Karpas-422 (cell line): ENCODE results near the gene PLK1. TPM values are rescaled to one million over a fixed set of nuclear protein-coding genes. Genes with fewer than 3 reads are reported as not detected.
A peak's percentile ranks its signal among the peaks of the same experiment; 100 is the strongest.

ENCODE experiments used
- DNase-seq: peaks from one replicate; pipeline ENCODE4 v3.0.0-alpha.2; 2015
- H2AFZ ChIP-seq: fragments of 200-600 bp; sonication (generic); 2 replicates; pipeline ENCODE4 v1.6.1; 2014; ENCODE audit warnings: antibody characterized with exemption, low read length, mixed read lengths
- H3K27ac ChIP-seq: fragments of 200-600 bp; sonication (generic); 2 replicates; pipeline ENCODE4 v1.5.1; 2014; ENCODE audit warnings: mild to moderate bottlenecking, low read length, moderate library complexity
- H3K27me3 ChIP-seq: fragments of 200-600 bp; sonication (generic); 2 replicates; pipeline ENCODE4 v1.6.1; 2014; ENCODE audit warnings: low read length, mixed read lengths
- H3K36me3 ChIP-seq: fragments of 200-600 bp; sonication (generic); 2 replicates; pipeline ENCODE4 v1.6.1; 2014; ENCODE audit warnings: low read length, mixed read lengths; ENCODE audit not compliant: insufficient read depth
- H3K4me1 ChIP-seq: fragments of 200-600 bp; sonication (generic); 2 replicates; pipeline ENCODE4 v1.6.1; 2014; ENCODE audit warnings: mild to moderate bottlenecking, low read length, mixed read lengths
- H3K4me2 ChIP-seq: fragments of 200-600 bp; sonication (generic); 2 replicates; pipeline ENCODE4 v1.6.1; 2014; ENCODE audit warnings: low read length, low read depth, mild to moderate bottlenecking; ENCODE audit not compliant: poor library complexity, severe bottlenecking
- H3K4me3 ChIP-seq: fragments of 200-600 bp; sonication (generic); 2 replicates; pipeline ENCODE4 v1.5.1; 2014; ENCODE audit warnings: mild to moderate bottlenecking, antibody characterized with exemption, low read length, mixed read lengths
- H3K79me2 ChIP-seq: fragments of 200-600 bp; sonication (generic); 2 replicates; pipeline ENCODE4 v1.6.1; 2014; ENCODE audit warnings: mild to moderate bottlenecking, low read length, mixed read lengths
- H3K9ac ChIP-seq: fragments of 200-600 bp; sonication (generic); 2 replicates; pipeline ENCODE4 v1.6.0; 2014; ENCODE audit warnings: low read length
- H3K9me2 ChIP-seq: fragments of 200-600 bp; sonication (generic), shearing (Covaris generic); replicated peaks from 2 replicates; pipeline ENCODE4 v1.6.0; 2014; ENCODE audit warnings: mild to moderate bottlenecking, low read length, moderate library complexity; ENCODE audit not compliant: insufficient read depth
- H3K9me3 ChIP-seq: fragments of 300-700, 200-600 bp; sonication (generic); 2 replicates; pipeline ENCODE4 v1.6.1; 2014; ENCODE audit warnings: low read length, mixed read lengths
- H4K20me1 ChIP-seq: fragments of 200-600 bp; sonication (generic); 2 replicates; pipeline ENCODE4 v1.6.1; 2014; ENCODE audit warnings: mild to moderate bottlenecking, antibody characterized with exemption, low read length, low read depth; ENCODE audit not compliant: insufficient read depth
- total RNA-seq: library from RNA; depleted of rRNA; stranded (reverse); fragments of >200 nt; shearing (Covaris generic); gene quantifications from 2 replicates; pipeline ENCODE4 v1.2.3, GENCODE V29; 2014; ENCODE audit warnings: low replicate concordance

The PLK1 gene
- total RNA-seq, 1 experiment from 2014 or later, result 36.8 TPM

DNA sequence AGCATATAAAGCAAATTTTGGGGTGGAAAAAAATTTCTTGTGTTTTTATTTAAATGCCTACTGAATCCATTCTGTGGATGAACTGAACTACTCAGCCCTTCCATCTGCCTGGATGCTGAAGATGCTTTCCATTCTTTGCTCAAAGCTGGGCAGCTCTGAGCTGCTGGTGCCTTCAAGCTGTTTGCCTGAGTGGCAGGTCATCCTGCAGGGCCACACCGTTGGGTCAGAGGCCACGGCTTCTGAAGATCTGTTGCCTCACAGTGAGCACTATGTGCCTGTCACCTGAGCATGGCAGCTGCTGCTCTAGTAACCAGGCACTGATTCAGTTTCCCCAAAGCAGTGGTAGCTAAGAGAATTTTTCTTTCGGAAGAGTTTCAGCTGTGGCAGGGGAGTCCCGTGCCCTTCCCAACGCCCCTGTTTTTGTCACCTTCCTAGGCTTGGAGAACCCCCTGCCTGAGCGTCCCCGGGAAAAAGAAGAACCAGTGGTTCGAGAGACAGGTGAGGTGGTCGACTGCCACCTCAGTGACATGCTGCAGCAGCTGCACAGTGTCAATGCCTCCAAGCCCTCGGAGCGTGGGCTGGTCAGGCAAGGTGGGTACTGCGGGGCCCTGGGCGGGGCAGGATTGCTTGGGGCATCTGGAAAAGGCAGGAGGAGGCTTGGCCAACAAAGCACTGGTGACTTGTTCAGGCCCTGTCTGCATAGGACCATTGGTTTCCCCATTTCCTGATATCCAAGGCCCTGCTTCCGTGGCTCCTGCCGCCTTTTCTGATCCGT lies 8.5 kb downstream of the PLK1 start:
- H3K36me3 ChIP-seq, result peaks cover 43% of the 10 kb centered on the region

DNA sequence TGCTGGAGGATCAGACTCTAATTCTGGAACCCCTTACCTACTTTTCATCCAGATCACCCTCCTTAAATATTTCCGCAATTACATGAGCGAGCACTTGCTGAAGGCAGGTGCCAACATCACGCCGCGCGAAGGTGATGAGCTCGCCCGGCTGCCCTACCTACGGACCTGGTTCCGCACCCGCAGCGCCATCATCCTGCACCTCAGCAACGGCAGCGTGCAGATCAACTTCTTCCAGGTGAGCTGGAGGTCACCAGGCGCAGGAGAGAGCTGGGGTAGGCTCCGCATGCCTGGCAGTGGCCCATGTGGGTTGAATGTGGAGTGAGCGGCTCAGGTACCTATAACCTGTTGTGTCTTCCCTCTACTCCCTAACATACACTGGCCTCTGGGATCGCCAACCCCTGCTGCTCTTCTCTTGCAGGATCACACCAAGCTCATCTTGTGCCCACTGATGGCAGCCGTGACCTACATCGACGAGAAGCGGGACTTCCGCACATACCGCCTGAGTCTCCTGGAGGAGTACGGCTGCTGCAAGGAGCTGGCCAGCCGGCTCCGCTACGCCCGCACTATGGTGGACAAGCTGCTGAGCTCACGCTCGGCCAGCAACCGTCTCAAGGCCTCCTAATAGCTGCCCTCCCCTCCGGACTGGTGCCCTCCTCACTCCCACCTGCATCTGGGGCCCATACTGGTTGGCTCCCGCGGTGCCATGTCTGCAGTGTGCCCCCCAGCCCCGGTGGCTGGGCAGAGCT lies 10.9 kb downstream of the PLK1 start:
- Histone ChIP-seq H3K4me2 (no peak overlapping the region), H3K4me1 (no peaks in the 10 kb centered on the region), H3K79me2 (peaks cover 4% of the 10 kb centered on the region; the same call in 1 of the 2 replicates), H2AFZ (no peak overlapping the region), H3K9me3 (no peaks in the 10 kb centered on the region), H3K36me3 (peaks cover 31% of the 10 kb centered on the region; the same call in 1 of the 2 replicates), H4K20me1 (no peaks in the 10 kb centered on the region), H3K4me3 (no peak overlapping the region), H3K27me3 (no peaks in the 10 kb centered on the region), H3K9me2 (no peaks in the 10 kb centered on the region), H3K27ac (no peak overlapping the region), H3K9ac (no peak overlapping the region)
- no peak for DNase-seq

More for the DNA sequence above, 8.5 kb downstream of the PLK1 start:
- H2AFZ ChIP-seq, result no peak overlapping the region
- no peaks in the 10 kb centered on the region for H3K9me2 ChIP-seq
- no peaks in the 10 kb centered on the region for H3K27me3 ChIP-seq
- peaks cover 16% of the 10 kb centered on the region for H3K79me2 ChIP-seq
- no peaks in the 10 kb centered on the region for H3K4me1 ChIP-seq
- no peak overlapping the region for H3K27ac ChIP-seq
- H3K9ac ChIP-seq, result no peak overlapping the region
- no peak for DNase-seq
- no peak overlapping the region for H3K4me2 ChIP-seq
- no peak overlapping the region for H3K4me3 ChIP-seq
- H3K9me3 ChIP-seq, result no peaks in the 10 kb centered on the region
- H4K20me1 ChIP-seq, result no peaks in the 10 kb centered on the region

DNA sequence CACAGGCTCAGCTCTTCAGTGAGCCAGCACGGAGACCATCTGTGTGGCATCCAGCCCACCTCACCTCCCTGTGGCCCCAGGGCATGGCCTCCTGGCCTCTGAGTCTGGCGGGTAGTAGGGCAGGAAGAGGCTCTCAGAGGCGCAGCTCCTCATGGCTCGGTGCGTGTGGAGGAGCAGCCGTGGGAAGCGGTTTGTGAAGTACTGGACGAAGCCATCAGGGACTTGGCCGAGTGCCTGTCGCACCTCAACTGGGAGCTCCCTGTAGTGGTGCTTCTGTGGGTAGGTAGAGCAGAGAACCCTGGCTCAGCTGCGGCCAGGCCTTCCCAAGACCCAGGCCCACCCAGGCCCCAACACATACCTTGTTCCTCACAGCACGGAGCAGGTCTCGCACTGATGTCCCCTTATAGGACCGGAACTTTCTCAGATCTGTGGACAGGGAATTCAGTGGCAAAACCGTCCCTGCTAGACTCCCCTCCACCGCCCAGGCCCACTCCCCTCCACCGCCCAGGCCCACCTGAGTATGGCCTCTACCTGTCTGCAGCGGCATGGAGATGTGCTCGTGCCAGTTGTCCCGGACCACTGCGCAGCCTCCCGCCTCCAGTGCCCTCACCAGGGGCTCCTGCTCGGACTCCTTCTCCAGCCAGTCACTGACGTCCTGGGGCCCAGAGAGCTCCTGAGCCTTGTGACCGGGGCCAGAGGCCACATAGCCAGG lies 12.2 kb downstream of the PLK1 start:
- Histone ChIP-seq H3K36me3 (peaks cover 21% of the 10 kb centered on the region; the same call in 1 of the 2 replicates), H3K4me1 (no peaks in the 10 kb centered on the region), H3K4me3 (no peak overlapping the region), H3K9me2 (no peaks in the 10 kb centered on the region), H3K27me3 (no peaks in the 10 kb centered on the region), H4K20me1 (no peaks in the 10 kb centered on the region), H3K27ac (no peak overlapping the region), H3K9ac (no peak overlapping the region), H3K79me2 (no peaks in the 10 kb centered on the region), H2AFZ (no peak overlapping the region), H3K9me3 (no peaks in the 10 kb centered on the region), H3K4me2 (no peak overlapping the region)
- DNase-seq, result no peak

DNA sequence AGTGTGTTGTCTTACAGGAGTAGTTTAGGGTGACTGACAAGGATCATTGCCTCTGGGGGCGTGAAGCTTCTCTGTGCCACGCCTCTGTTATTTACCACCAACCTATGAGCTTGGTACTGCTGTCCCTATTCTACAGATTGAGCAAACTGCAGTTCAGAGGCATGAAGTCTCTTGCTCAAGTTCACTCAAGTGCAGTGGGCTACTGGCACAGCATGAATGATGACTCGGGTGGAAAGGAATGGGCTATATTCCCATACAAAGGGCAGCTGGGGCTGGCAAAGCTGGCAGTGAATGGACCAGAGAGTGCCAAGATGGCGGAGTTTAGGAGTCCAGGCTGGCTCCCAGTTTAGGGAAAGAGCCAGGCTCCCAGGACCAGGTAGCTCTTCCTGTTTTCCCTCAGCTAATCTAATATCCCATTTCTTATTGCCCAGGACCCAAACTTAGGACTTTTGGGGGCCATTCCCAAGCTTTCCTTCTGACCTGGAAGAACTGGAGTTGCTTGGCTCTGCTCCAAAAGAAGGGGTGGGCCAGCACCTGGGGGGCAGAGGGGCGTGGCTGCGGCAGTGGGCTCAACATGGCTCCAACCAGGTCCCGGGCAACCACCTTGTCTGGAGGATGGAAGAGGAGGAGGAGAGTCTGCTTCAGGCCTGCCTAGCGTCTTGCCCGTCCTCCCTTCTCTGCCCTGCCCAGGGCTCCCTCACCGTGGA lies 12.9 kb downstream of the PLK1 start:
- no peaks in the 10 kb centered on the region for H4K20me1 ChIP-seq
- H3K27me3 ChIP-seq, result no peaks in the 10 kb centered on the region
- H3K27ac ChIP-seq, result no peak overlapping the region
- H3K9me3 ChIP-seq, result no peaks in the 10 kb centered on the region
- no peaks in the 10 kb centered on the region for H3K79me2 ChIP-seq
- no peak overlapping the region for H2AFZ ChIP-seq
- no peaks in the 10 kb centered on the region for H3K4me1 ChIP-seq
- no peak overlapping the region for H3K9ac ChIP-seq
- peaks cover 17% of the 10 kb centered on the region; the same call in 1 of the 2 replicates for H3K36me3 ChIP-seq
- no peak overlapping the region for H3K4me2 ChIP-seq
- no peak overlapping the region for H3K4me3 ChIP-seq
- H3K9me2 ChIP-seq, result no peaks in the 10 kb centered on the region
- DNase-seq, result peak; percentile 63

DNA sequence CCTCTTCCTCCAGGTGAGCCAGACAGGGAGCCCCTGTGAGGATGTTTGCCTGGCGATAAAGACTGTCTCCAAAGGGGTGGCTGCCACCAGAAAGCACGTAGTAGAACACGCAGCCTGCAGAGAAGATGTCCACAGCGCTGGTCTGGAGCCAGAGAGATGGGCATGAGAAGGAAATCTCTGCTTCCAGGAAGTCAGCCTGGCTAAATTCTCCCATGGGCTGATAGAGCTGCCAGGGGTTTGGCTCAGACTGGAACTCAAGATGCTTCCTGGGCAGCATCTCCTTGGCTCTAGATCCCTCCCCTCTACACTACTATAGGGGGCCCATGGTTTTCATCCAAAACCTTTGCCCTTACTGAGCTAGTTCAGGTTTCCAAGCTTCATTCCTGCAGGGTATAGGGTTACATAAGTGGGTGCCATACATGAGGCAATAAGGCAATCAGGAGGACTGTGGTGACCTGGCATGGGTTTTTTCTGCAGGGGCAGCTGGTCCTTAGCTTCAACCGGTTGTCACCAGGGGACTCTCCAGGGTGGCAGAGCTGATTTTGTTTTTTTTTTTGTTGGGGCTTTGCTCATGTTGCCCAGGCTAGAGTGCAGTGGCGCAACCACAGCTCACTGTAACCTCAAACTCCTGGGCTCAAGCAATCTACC lies 13.6 kb downstream of the PLK1 start:
- Histone ChIP-seq H3K9me3 (no peaks in the 10 kb centered on the region), H4K20me1 (no peaks in the 10 kb centered on the region)
- DNase-seq, result no peak

DNA sequence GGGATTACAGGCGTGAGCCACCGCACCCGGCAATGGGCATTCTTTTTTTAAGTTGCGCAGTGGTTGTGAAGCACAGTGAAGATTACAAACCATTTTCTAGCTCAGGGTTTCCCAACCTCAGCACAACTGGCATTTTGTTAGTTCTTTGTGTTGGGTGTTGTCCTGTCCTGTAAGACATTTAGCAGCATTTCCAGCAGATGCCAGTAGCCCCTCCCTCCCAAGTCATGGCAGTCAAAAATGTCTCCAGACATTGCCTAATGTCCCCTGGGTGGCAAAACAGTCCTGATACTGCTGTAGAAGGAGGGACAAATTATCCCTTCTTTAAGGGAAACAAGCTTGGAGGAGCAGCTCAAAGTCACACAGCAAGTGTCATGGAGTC lies 15.6 kb downstream of the PLK1 start:
- Histone ChIP-seq H2AFZ (no peak overlapping the region), H4K20me1 (no peaks in the 10 kb centered on the region), H3K79me2 (no peaks in the 10 kb centered on the region), H3K27me3 (no peaks in the 10 kb centered on the region), H3K9ac (no peak overlapping the region), H3K4me3 (no peak overlapping the region), H3K36me3 (peaks cover 7% of the 10 kb centered on the region; the same call in 1 of the 2 replicates), H3K4me2 (no peak overlapping the region), H3K4me1 (peaks cover 4% of the 10 kb centered on the region; the same call in 1 of the 2 replicates), H3K27ac (no peak overlapping the region), H3K9me2 (no peaks in the 10 kb centered on the region), H3K9me3 (no peaks in the 10 kb centered on the region)
- DNase-seq, result no peak

More for the DNA sequence above, 13.6 kb downstream of the PLK1 start:
- H3K4me2 ChIP-seq, result no peak overlapping the region
- H3K27ac ChIP-seq, result no peak overlapping the region
- no peak overlapping the region for H3K4me3 ChIP-seq
- H3K9ac ChIP-seq, result no peak overlapping the region
- no peak overlapping the region for H2AFZ ChIP-seq
- no peaks in the 10 kb centered on the region for H3K4me1 ChIP-seq
- no peaks in the 10 kb centered on the region for H3K9me2 ChIP-seq
- no peaks in the 10 kb centered on the region for H3K27me3 ChIP-seq
- H3K36me3 ChIP-seq, result peaks cover 10% of the 10 kb centered on the region; the same call in 1 of the 2 replicates
- H3K79me2 ChIP-seq, result no peaks in the 10 kb centered on the region

DNA sequence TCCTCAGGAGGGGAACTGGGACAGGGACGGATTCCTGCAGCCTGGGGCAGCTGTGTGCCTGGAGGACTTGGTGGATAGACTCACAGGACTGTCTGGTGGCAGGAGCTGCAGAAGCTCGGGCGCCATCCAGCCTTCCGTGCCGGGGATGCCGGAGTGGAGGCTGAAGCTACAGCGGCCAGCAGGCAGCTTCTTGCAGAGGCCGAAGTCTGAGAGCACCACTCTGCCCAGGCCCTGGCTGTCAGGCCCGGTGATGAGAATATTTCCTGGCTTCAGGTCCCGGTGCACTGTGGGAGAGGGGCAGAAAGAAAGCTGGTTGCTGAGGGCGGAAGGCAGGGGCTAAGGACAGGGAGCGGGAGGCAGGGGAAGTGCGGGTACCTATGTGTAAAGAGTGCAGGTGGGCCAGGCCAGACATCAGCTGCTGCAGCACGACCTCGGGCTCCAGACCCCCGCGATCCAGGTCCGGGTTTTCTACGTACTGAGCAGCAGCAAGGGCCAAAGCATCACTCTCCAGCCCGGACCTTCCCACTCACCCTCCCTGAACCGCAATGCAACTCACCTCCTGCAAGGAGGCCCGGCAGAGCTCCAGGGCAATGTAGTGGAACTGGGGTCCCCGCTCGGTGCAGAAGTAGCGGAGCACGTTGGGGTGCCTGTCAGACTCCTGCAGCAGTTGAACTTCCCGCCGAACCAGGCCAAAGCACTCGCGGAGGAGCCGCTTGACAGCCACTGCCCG lies 16.1 kb downstream of the PLK1 start:
- DNase-seq, result no peak
- no peak overlapping the region for H3K4me3 ChIP-seq
- H3K4me2 ChIP-seq, result no peak overlapping the region
- no peak overlapping the region for H3K9ac ChIP-seq
- no peaks in the 10 kb centered on the region for H3K27me3 ChIP-seq
- H2AFZ ChIP-seq, result no peak overlapping the region
- H3K9me3 ChIP-seq, result no peaks in the 10 kb centered on the region
- 0 out of 2 replicates have a peak, but pooled peaks cover 2% of the 10 kb centered on the region for H3K36me3 ChIP-seq
- H3K4me1 ChIP-seq, result peaks cover 4% of the 10 kb centered on the region; the same call in 1 of the 2 replicates
- H3K27ac ChIP-seq, result no peak overlapping the region
- H4K20me1 ChIP-seq, result no peaks in the 10 kb centered on the region
- no peaks in the 10 kb centered on the region for H3K9me2 ChIP-seq
- H3K79me2 ChIP-seq, result no peaks in the 10 kb centered on the region
